ENCODE data around the gene GLP1R. TPM values are rescaled to one million over a fixed set of nuclear protein-coding genes. Genes with fewer than 3 reads are reported as not detected.
A peak's percentile ranks its signal among the peaks of the same experiment; 100 is the strongest.

The GLP1R gene
- total RNA-seq, 1 experiment from 2014 or later: not detected

GRCh38 chr6:39085129-39085797, 36.7 kb downstream of the GLP1R start:
- no peak for DNase-seq (ENCODE audit: low read depth)

- DNase-seq (ENCODE audit: low read depth): no peak
These were observed 37.7 kb downstream of the GLP1R start for GRCh38 chr6:39086294-39086693.

GRCh38 chr6:39086711-39087110, 38.1 kb downstream of the GLP1R start:
- no peak for DNase-seq (ENCODE audit: low read depth)

DNA sequence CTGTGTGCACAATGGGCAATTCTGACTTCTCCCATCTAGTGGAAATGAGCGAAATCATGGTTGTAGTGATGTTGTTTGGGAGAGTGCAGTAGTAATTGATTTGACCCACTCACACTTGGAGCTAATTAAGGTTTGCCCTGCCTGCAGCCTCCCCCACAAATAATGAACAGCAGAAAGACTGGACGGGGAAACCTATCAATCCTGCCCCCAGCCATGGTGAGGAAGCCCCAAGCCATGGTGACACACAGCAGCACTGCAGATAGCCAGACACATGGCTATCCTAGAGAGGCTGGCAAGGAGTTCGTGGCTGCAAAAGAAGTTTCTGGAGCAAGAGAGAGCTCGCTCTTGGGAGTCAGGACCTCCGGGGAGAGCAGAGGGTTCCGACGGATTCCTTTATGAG, 38.6 kb downstream of the GLP1R start:
- no peak for DNase-seq (ENCODE audit: low read depth)

DNA sequence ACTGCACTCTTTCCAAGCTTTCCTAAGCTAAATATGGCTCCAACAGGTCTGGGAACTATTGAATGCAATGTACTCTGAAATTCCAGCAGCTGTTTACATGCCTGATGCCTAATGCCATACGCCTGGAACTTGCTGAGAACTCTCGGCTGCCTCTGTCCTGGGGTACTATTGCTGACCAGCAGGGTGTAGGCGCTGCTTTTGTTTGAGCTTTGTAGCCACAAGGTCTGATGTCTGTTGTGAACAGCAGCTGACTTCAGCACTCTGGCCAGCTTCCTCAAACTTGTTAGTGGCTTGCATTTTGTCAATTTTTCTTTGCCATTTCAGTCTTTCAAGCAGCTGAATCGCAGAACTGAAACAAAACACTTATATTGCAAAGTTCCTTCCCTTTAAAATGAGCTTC, 39.8 kb downstream of the GLP1R start:
- peak; percentile 65 for DNase-seq (ENCODE audit: low read depth)

DNA sequence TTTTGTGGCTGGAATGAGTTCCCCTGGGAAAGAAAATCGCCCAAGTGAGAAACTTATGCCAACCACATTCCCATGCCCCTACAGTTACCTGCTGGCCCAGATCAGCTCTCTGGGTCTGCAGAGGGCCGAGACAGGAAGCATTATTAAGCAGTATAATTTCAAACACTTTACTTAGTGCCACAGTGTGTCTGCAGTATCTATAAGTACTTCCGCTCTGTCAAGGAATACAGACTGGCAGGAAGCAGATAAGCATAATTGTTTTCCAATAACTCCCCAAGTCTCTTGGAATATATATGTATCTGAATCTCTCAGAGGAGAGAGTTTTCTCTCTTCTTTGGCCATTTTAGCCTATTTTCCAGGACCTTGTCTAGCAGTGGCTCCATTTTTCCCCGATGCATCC, 41.5 kb downstream of the GLP1R start:
- no peak for DNase-seq (ENCODE audit: low read depth)

GRCh38 chr6:39091220-39091619, 42.6 kb downstream of the GLP1R start:
- DNase-seq (ENCODE audit: low read depth): no peak

GRCh38 chr6:39092124-39092523, 43.5 kb downstream of the GLP1R start:
- no peak for DNase-seq (ENCODE audit: low read depth)

- DNase-seq (ENCODE audit: low read depth): no peak
These were observed 44.6 kb downstream of the GLP1R start for GRCh38 chr6:39093149-39093708.

DNA sequence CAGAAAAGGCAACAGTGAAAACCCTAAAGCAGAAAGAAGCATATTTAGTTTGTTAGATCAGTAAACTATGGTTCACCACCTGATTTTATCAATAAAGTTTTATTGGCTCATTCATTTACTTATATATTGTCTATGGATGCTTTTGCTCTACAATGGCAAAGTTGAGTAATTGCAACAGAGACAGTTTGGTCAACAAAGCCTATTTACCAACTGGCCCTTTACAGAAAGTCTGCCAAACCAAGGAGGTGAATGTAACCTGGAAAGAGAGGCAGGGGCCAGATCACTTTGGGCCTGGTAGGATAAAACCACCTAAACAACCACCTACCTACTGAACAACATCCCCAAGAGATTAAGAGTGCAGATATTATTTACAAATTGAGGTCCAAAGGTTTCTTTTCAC, 47.0 kb downstream of the GLP1R start:
- DNase-seq (ENCODE audit: low read depth): no peak

DNA sequence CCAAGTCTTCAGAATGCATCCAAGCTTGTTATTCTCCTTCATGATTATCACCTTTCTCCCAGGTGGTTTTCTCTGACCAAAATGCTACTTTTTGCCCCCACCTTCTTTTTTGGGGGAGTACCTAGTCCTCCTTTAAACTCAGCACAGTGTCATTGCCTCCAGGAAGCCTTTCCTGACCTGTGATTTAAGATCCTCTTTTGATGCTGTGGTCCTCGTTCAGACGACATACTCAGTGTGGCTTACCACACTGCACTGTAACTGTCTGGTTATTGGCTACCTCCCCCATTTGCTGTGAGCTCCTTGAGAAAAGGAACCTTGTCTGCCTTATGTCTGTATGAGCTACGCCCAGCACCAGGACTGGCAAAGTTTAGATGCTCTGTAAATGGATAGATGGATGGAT, 51.8 kb downstream of the GLP1R start:
- DNase-seq (ENCODE audit: low read depth): no peak

GRCh38 chr6:39102071-39102820, 53.7 kb downstream of the GLP1R start:
- no peak for DNase-seq (ENCODE audit: low read depth)

GRCh38 chr6:39102821-39103136, 54.2 kb downstream of the GLP1R start:
- DNase-seq (ENCODE audit: low read depth): no peak

DNA sequence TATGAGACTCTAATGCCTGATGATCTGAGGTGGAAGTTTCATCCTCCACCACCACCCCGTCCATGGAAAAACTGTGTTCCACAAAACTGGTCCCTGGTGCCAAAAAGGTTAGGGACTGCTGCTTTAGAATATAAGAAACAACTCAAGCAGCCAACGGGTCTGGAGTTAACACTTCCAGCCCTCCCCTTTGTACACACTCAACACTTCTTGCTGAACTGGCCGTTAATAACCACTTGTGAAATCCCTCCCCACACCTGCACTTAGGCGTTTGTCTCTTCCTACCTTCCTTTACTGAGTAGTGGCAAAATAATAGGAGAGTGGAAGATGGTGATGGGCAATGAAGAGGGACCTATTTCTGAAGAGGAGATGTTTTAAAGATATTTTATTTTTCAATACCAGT, 55.9 kb downstream of the GLP1R start:
- DNase-seq (ENCODE audit: low read depth): no peak

DNA sequence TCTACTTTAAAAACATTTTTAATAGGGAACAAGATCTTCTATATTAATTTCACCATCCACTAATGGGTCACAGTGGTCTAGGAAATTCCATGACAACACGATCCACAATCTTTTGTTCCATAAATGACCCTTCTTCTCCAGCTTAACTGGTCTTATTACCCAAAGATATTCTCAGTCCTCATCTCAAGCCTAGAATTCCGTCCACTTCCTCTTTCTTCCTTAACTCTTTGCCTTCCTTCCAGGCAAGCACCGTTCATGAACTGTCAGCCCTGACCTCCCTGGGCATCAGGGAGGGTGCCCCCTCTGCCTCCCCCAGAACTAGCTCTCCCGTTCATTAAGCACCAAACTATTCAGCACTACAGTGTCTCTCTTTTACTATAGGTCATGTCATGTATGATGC, 58.5 kb downstream of the GLP1R start:
- no peak for DNase-seq (ENCODE audit: low read depth)

- DNase-seq (ENCODE audit: low read depth): no peak
These were observed 59.1 kb downstream of the GLP1R start for GRCh38 chr6:39107641-39108040.

- DNase-seq (ENCODE audit: low read depth): no peak
These were observed 59.7 kb downstream of the GLP1R start for GRCh38 chr6:39108041-39108839.

DNA sequence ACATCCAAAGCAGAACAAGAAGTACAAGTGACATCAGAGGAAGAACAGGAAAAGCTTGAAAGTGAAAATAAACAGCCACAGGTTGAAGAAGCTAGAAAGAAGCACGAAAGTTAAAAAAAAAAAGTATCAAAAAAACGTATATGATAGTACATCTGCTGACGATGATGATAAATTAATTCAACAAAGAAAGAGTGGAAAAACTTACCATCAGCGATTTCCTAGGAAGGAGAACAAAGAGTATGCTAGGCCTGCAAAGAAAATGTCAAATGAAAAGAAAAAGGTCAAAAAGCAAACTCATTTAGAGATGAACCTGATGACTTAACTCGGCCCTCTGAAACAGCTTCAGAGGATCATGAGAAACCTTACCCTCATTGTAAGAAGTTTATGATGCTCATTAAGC, 62.7 kb downstream of the GLP1R start:
- no peak for DNase-seq (ENCODE audit: low read depth)

GRCh38 chr6:39113788-39114187, 65.2 kb downstream of the GLP1R start:
- DNase-seq (ENCODE audit: low read depth): no peak

GRCh38 chr6:39114388-39114703, 65.8 kb downstream of the GLP1R start:
- no peak for DNase-seq (ENCODE audit: low read depth)

DNA sequence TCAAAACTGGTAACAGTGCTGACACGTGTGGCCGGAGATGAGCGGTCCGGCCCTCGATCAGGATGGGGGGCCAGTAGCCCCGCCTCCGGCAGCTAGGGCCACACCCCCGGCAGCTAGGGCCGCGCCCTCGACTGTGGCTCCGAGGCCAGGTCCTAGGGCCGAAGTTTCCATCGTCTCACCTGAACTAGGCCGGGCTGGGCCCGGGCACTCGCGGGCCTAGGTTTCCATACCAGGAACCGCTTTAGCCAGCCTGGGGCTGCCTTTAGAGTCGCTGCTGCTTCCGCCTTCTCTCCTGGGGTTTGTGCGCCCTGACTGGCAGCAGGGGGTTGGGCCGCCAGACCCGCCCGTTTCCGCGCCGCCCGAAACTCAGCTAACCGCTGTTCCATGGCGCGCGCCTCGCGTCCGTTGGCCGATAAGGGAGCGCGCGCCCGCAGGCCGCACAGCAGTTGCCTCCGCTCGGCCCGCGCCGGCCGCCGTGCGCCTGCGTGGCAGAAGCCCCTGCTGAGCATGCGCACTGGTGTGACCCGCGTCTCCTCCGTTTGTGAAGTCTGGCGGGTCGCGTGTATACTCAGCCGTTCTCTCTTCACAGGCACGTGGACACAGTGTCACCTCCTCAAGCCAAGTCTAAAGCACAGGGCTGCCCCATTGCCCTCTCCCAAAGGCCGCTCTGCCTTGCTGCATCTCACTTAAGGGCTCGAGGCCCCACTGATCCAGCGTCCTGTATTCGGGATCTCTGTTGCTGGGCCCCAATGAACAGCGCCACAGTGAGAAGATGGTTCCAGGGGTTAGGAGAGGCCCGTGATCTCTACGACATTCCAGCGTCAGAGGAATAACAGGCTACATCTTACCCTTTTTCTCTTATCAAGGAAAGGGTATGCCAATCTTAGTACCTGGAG, 66.4 kb downstream of the GLP1R start, which contains the start of gene SAYSD1:
Gene SAYSD1 (minus strand): TSS at position 483 of the 896 bp plus-strand sequence. CDS start 97 bp downstream, at position 386.
- peak; percentile 88 for DNase-seq (ENCODE audit: low read depth)
